Muscle layer of duodenum (tissue), 2 donors: ENCODE data around the gene OLFML3.

Experiments
- H3K27ac ChIP-seq: one replicate; pipeline ENCODE4 v1.7.0; 2013; ENCODE audit warnings: mild to moderate bottlenecking, low read length
- H3K27me3 ChIP-seq: one replicate; pipeline ENCODE4 v1.7.0; 2013; ENCODE audit warnings: low read depth, mild to moderate bottlenecking, control low read depth, low read length
- H3K36me3 ChIP-seq, 2 donors: one replicate each; pipeline ENCODE4 v1.7.0; 2013; ENCODE audit warnings: low read length in 2 of 2, control low read depth in 1 of 2, mild to moderate bottlenecking in 1 of 2; ENCODE audit not compliant: insufficient read depth in 2 of 2, control insufficient read depth in 1 of 2
- H3K4me1 ChIP-seq, 2 donors: one replicate each; pipeline ENCODE4 v1.7.0; 2013; ENCODE audit warnings: low read length in 2 of 2, mild to moderate bottlenecking in 2 of 2, control low read depth in 1 of 2, moderate library complexity in 1 of 2; ENCODE audit not compliant: insufficient read depth in 2 of 2, control insufficient read depth in 1 of 2
- H3K4me3 ChIP-seq, 2 donors: one replicate each; pipeline ENCODE4 v1.7.0; 2013; ENCODE audit warnings: low read length in 2 of 2, low read depth in 1 of 2, mild to moderate bottlenecking in 1 of 2
- H3K9me3 ChIP-seq, 2 donors: one replicate each; pipeline ENCODE4 v1.7.0; 2013; ENCODE audit warnings: low read length in 2 of 2, control low read depth in 1 of 2, mild to moderate bottlenecking in 1 of 2; ENCODE audit not compliant: control insufficient read depth in 1 of 2
- donor health status: healthy.

The OLFML3 gene

GRCh38 chr1:113950908-113951307, 28.4 kb upstream of the OLFML3 start:
- no peaks in the 10 kb centered on the region for H3K27me3 ChIP-seq
- H3K4me1 ChIP-seq, result peaks cover 16 to 46% of the 10 kb centered on the region in 2 donors
- H3K4me3 ChIP-seq, result no peak overlapping the region
- peaks cover 5 to 16% of the 10 kb centered on the region in 2 donors for H3K36me3 ChIP-seq
- H3K9me3 ChIP-seq, result no peaks in the 10 kb centered on the region
- H3K27ac ChIP-seq, result no peak overlapping the region

DNA sequence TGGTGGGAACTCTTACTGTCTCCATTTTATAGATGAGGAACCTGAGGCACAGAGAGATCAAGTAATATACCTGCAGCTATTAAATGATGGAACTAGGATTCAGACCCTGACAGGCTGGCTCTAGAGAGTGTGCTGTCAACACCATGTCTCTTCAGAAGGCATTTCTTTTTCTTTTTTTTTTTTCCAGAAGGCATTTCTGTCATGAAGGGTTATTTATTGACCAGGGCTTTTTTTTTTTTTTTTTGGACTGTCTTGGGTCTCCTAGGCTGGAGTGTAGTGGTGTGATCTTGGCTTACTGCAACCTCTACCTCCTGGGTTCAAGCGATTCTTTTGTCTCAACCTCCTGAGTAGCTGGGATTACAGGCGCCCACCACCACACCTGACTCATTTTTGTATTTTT, 27.6 kb upstream of the OLFML3 start:
- peaks cover 11 to 21% of the 10 kb centered on the region in 2 donors for H3K36me3 ChIP-seq
- no peaks in the 10 kb centered on the region for H3K9me3 ChIP-seq
- no peaks in the 10 kb centered on the region for H3K27me3 ChIP-seq
- H3K27ac ChIP-seq, result no peak overlapping the region
- H3K4me3 ChIP-seq, result no peak overlapping the region
- H3K4me1 ChIP-seq, result peaks cover 9 to 42% of the 10 kb centered on the region in 2 donors

DNA sequence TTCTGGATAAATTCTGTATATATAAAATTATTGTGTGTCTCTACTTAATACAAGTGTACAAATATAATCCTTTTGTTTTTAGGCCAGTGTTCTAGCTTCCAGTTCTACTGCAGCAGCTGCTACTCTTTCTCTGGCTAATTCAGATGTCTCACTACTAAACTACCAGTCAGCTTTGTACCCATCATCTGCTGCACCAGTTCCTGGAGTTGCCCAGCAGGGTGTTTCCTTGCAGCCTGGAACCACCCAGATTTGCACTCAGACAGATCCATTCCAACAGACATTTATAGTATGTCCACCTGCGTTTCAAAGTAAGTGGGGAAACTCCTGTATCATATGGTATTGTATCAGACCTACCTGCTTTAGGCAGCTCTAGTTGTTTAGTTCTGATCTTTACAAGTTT, 21.3 kb upstream of the OLFML3 start:
- peaks cover 47 to 51% of the 10 kb centered on the region in 2 donors for H3K36me3 ChIP-seq
- H3K27ac ChIP-seq, result no peak overlapping the region

GRCh38 chr1:113958691-113959090, 20.6 kb upstream of the OLFML3 start:
- Histone ChIP-seq H3K36me3 (peaks cover 54 to 58% of the 10 kb centered on the region in 2 donors), H3K4me1 (no peaks in the 10 kb centered on the region), H3K9me3 (no peaks in the 10 kb centered on the region), H3K27me3 (no peaks in the 10 kb centered on the region), H3K4me3 (no peak overlapping the region), H3K27ac (no peak overlapping the region)

More for the DNA sequence above, 21.3 kb upstream of the OLFML3 start:
- no peaks in the 10 kb centered on the region for H3K27me3 ChIP-seq
- no peaks in the 10 kb centered on the region for H3K9me3 ChIP-seq
- no peak overlapping the region for H3K4me3 ChIP-seq
- H3K4me1 ChIP-seq, result no peaks in the 10 kb centered on the region

DNA sequence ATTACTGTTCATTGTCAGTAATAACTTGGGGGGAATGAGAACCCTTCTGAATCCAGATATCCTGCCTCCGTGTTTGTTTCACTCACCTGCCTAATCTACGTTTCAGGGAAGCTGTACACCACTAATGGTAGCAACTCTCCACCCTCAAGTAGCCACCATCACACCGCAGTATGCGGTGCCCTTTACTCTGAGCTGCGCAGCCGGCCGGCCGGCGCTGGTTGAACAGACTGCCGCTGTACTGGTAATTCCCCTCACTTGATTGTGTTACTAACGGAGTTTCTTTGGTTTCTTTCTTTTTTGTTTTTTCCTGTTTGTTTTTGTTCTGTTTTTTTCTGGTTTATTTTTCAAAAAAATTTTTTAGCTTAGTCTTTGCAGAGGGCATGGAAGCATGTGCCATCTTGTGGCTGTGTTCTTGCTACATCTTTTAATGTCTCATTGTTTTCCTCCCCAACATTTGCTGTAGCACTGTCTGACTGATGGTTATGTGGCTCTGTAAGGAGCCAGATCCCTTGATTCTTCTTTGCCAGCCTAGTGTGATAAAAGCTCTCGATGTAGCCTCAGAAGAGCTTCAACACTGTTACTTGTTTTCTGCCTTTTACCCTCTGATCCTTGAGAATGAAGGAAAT, 15.9 kb upstream of the OLFML3 start:
- Histone ChIP-seq H3K4me3 (no peak overlapping the region), H3K27ac (no peak overlapping the region), H3K27me3 (no peaks in the 10 kb centered on the region), H3K9me3 (no peaks in the 10 kb centered on the region), H3K36me3 (peaks cover 46 to 55% of the 10 kb centered on the region in 2 donors), H3K4me1 (no peaks in the 10 kb centered on the region)

- Histone ChIP-seq H3K4me1 (no peaks in the 10 kb centered on the region), H3K4me3 (no peak overlapping the region), H3K36me3 (peaks cover 60 to 66% of the 10 kb centered on the region in 2 donors), H3K27ac (no peak overlapping the region), H3K9me3 (no peaks in the 10 kb centered on the region), H3K27me3 (no peaks in the 10 kb centered on the region)
These were observed 13.4 kb upstream of the OLFML3 start for GRCh38 chr1:113965703-113966412.

GRCh38 chr1:113972954-113973353, 6.3 kb upstream of the OLFML3 start:
- peaks cover 58 to 60% of the 10 kb centered on the region in 2 donors for H3K36me3 ChIP-seq
- no peak overlapping the region for H3K27ac ChIP-seq
- H3K4me1 ChIP-seq, result peaks cover 6 to 14% of the 10 kb centered on the region in 2 donors
- H3K27me3 ChIP-seq, result no peaks in the 10 kb centered on the region
- H3K4me3 ChIP-seq, result no peak overlapping the region
- no peaks in the 10 kb centered on the region for H3K9me3 ChIP-seq

DNA sequence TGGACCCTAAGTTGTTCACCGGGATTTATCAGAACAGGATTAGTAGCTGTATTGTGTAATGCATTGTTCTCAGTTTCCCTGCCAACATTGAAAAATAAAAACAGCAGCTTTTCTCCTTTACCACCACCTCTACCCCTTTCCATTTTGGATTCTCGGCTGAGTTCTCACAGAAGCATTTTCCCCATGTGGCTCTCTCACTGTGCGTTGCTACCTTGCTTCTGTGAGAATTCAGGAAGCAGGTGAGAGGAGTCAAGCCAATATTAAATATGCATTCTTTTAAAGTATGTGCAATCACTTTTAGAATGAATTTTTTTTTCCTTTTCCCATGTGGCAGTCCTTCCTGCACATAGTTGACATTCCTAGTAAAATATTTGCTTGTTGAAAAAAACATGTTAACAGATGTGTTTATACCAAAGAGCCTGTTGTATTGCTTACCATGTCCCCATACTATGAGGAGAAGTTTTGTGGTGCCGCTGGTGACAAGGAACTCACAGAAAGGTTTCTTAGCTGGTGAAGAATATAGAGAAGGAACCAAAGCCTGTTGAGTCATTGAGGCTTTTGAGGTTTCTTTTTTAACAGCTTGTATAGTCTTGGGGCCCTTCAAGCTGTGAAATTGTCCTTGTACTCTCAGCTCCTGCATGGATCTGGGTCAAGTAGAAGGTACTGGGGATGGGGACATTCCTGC, 3.9 kb upstream of the OLFML3 start:
- Histone ChIP-seq H3K9me3 (no peaks in the 10 kb centered on the region), H3K36me3 (peaks cover 36 to 37% of the 10 kb centered on the region in 2 donors), H3K4me3 (no peak overlapping the region), H3K27ac (no peak overlapping the region), H3K4me1 (peaks cover 13 to 28% of the 10 kb centered on the region in 2 donors), H3K27me3 (no peaks in the 10 kb centered on the region)

DNA sequence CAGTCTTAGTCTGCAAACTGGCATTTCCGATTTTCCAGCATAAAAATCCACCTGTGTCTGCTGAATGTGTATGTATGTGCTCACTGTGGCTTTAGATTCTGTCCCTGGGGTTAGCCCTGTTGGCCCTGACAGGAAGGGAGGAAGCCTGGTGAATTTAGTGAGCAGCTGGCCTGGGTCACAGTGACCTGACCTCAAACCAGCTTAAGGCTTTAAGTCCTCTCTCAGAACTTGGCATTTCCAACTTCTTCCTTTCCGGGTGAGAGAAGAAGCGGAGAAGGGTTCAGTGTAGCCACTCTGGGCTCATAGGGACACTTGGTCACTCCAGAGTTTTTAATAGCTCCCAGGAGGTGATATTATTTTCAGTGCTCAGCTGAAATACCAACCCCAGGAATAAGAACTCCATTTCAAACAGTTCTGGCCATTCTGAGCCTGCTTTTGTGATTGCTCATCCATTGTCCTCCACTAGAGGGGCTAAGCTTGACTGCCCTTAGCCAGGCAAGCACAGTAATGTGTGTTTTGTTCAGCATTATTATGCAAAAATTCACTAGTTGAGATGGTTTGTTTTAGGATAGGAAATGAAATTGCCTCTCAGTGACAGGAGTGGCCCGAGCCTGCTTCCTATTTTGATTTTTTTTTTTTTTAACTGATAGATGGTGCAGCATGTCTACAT, 2.5 kb upstream of the OLFML3 start:
- H3K4me1 ChIP-seq, result peaks cover 13 to 36% of the 10 kb centered on the region in 2 donors
- H3K27ac ChIP-seq, result no peak overlapping the region
- no peaks in the 10 kb centered on the region for H3K9me3 ChIP-seq
- no peaks in the 10 kb centered on the region for H3K27me3 ChIP-seq
- H3K4me3 ChIP-seq, result no peak overlapping the region
- peaks cover 23 to 30% of the 10 kb centered on the region in 2 donors for H3K36me3 ChIP-seq

DNA sequence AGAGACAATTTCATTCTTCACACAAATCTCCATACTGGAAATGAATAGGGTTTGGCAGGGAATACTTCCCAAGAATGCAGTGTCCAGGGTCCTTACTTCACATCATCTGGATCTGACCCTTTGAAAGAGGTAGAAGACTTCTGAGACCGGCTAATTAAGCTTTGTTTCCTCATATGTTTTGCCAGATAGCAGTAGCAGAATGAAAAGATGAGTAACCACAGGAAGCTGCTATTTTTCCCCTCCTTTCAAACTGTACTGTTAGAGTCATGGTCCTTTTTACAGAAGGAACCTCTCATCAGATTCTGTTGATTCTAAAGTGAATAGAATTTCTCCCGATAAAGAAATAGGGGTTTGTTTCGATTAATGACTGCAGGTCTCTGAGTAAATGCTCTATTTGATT, 1.4 kb upstream of the OLFML3 start:
- peak overlapping the region; percentile 93 for H3K27ac ChIP-seq
- no peaks in the 10 kb centered on the region for H3K9me3 ChIP-seq
- peaks cover 13 to 47% of the 10 kb centered on the region in 2 donors for H3K4me1 ChIP-seq
- H3K36me3 ChIP-seq, result peaks cover 12 to 19% of the 10 kb centered on the region in 2 donors
- H3K4me3 ChIP-seq, result no peak overlapping the region
- no peaks in the 10 kb centered on the region for H3K27me3 ChIP-seq

- Histone ChIP-seq H3K27me3 (no peaks in the 10 kb centered on the region), H3K36me3 (peaks cover 5 to 8% of the 10 kb centered on the region in 2 donors), H3K27ac (peak overlapping the region; percentile 93), H3K4me3 (peak overlapping the region; percentile 63 to 65), H3K9me3 (no peaks in the 10 kb centered on the region), H3K4me1 (peaks cover 25 to 67% of the 10 kb centered on the region in 2 donors)
These were observed 836 bp downstream of the OLFML3 start for GRCh38 chr1:113980110-113980509.
